ENCODE data around the gene MLLT6. TPM values are rescaled to one million over a fixed set of nuclear protein-coding genes. Genes with fewer than 3 reads are reported as not detected.
"Not testable (repeated sequence)": the region's sequence is repeated elsewhere in the genome, so short reads cannot be mapped to it uniquely, and the experiment has no call there.

The MLLT6 gene
- total RNA-seq, 2 donors from 2014 or later = 38.6 to 71.6 TPM

- H3K27me3 ChIP-seq = no peaks in the 10 kb centered on the region
- H3K4me3 ChIP-seq = no peak overlapping the region
- H3K4me1 ChIP-seq = peaks cover 0 to 12% of the 10 kb centered on the region in 2 donors
- H3K36me3 ChIP-seq = peaks cover 86% of the 10 kb centered on the region
- no peak for TF ChIP-seq CTCF (IDR thresholded peaks at IDR 0.05)
- no peak for DNase-seq (ENCODE audit: low spot score)
- no peaks in the 10 kb centered on the region for H3K9me3 ChIP-seq
- H3K27ac ChIP-seq = no peak overlapping the region
Observed at GRCh38 chr17:38719943-38720641, 15.0 kb downstream of the MLLT6 start.

GRCh38 chr17:38720941-38721340, 15.9 kb downstream of the MLLT6 start:
- Histone ChIP-seq H3K27me3 (no peaks in the 10 kb centered on the region), H3K4me1 (peaks cover 0 to 15% of the 10 kb centered on the region in 2 donors), H3K36me3 (peaks cover 83% of the 10 kb centered on the region), H3K27ac (no peak overlapping the region), H3K9me3 (no peaks in the 10 kb centered on the region), H3K4me3 (no peak overlapping the region)
- TF ChIP-seq CTCF (IDR thresholded peaks at IDR 0.05) = no peak
- DNase-seq (ENCODE audit: low spot score) = no peak

- H3K27ac ChIP-seq = no peak overlapping the region
- H3K4me3 ChIP-seq = no peak overlapping the region
- DNase-seq (ENCODE audit: low spot score) = no peak
- no peaks in the 10 kb centered on the region for H3K9me3 ChIP-seq
- peaks cover 74% of the 10 kb centered on the region for H3K36me3 ChIP-seq
- peaks cover 0 to 15% of the 10 kb centered on the region in 2 donors for H3K4me1 ChIP-seq
- no peak for TF ChIP-seq CTCF (IDR thresholded peaks at IDR 0.05)
- H3K27me3 ChIP-seq = no peaks in the 10 kb centered on the region
Observed at GRCh38 chr17:38721802-38722201, 16.7 kb downstream of the MLLT6 start.

DNA sequence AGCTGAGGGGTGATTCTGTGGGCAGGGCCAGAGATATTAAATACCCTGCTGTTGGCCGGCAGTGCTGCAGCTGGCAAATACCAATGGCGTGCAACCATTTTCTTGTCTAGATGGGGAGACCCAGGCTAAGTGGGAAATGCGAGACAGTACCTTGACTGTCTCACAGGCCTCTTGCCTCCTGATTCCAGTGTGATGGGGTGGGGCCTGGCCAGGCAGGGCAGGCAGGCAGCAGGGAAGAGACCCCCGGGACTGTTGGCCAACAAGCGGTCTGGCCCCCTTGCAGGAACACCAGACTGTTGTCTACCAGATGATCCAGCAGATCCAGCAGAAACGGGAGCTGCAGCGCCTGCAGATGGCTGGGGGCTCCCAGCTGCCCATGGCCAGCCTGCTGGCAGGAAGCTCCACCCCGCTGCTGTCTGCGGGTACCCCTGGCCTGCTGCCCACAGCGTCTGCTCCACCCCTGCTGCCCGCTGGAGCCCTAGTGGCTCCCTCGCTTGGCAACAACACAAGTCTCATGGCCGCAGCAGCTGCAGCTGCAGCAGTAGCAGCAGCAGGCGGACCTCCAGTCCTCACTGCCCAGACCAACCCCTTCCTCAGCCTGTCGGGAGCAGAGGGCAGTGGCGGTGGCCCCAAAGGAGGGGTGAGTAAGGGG, 19.4 kb downstream of the MLLT6 start:
- DNase-seq (ENCODE audit: low spot score) = no peak
- no peak for TF ChIP-seq CTCF (IDR thresholded peaks at IDR 0.05)
- Histone ChIP-seq H3K36me3 (peaks cover 50% of the 10 kb centered on the region), H3K27ac (peak overlapping the region in 1 of 2 donors; percentile 42), H3K9me3 (no peaks in the 10 kb centered on the region), H3K4me3 (no peak overlapping the region), H3K4me1 (peaks cover 0 to 29% of the 10 kb centered on the region in 2 donors), H3K27me3 (no peaks in the 10 kb centered on the region)

- Histone ChIP-seq H3K27ac (peak overlapping the region in 1 of 2 donors; percentile 42), H3K4me1 (peaks cover 0 to 33% of the 10 kb centered on the region in 2 donors), H3K9me3 (no peaks in the 10 kb centered on the region), H3K36me3 (peaks cover 45% of the 10 kb centered on the region), H3K27me3 (no peaks in the 10 kb centered on the region), H3K4me3 (no peak overlapping the region)
- no peak for TF ChIP-seq CTCF (IDR thresholded peaks at IDR 0.05)
- DNase-seq (ENCODE audit: low spot score) = no peak
Observed at GRCh38 chr17:38725066-38725465, 20.0 kb downstream of the MLLT6 start.

DNA sequence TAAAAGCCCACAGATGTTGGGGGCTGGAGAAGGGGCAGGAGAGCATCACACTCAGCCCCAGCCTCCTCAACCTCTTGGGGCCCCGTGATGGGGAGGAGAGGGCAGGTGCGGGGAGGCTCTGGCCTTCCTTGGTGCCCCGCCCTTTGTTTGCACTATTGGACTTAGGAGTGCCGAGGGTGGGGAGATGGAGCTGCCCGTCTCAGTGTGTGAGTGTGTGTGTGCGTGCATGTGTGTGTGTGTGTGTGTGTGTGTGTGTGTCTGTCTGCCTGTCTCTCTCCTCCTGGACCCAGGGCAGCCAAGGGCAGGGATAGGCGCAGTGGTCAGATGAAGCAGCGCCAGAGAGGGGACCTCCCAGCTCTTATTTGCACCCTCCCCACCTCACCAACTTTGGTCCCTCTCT, 21.1 kb downstream of the MLLT6 start:
- H3K9me3 ChIP-seq; H3K4me3 ChIP-seq; DNase-seq (ENCODE audit: low spot score); H3K27me3 ChIP-seq; H3K27ac ChIP-seq: not testable (repeated sequence)
- Histone ChIP-seq H3K4me1 (peaks cover 0 to 39% of the 10 kb centered on the region in 2 donors), H3K36me3 (peaks cover 34% of the 10 kb centered on the region)
